IPS DF 6.9 (cell line): ENCODE data around the gene CDKL4.
"Not testable (repeated sequence)": the region's sequence is repeated elsewhere in the genome, so short reads cannot be mapped to it uniquely, and the experiment has no call there.

Experiments
- DNase-seq: peaks from one replicate; pipeline ENCODE4 v3.0.0-alpha.2; 2013; ENCODE audit warnings: low read depth, low spot score
- H3K27ac ChIP-seq: one replicate; pipeline ENCODE4 v1.5.1; 2013; ENCODE audit warnings: low read length, control low read depth
- H3K27me3 ChIP-seq: 2 replicates; pipeline ENCODE4 v1.6.1; 2013; ENCODE audit warnings: mild to moderate bottlenecking, low read length; ENCODE audit not compliant: control insufficient read depth, insufficient read depth
- H3K36me3 ChIP-seq: 2 replicates; pipeline ENCODE4 v1.6.1; 2013; ENCODE audit warnings: low read length; ENCODE audit not compliant: control insufficient read depth, insufficient read depth
- H3K4me1 ChIP-seq: 2 replicates; pipeline ENCODE4 v1.6.1; 2013; ENCODE audit warnings: low read length; ENCODE audit not compliant: control insufficient read depth, insufficient read depth
- H3K4me3 ChIP-seq: 2 replicates; pipeline ENCODE4 v1.5.1; 2013; ENCODE audit warnings: mild to moderate bottlenecking, low read length
- H3K9me3 ChIP-seq: 2 replicates; pipeline ENCODE4 v1.6.1; 2013; ENCODE audit warnings: low read length, inconsistent platforms; ENCODE audit not compliant: control insufficient read depth, insufficient read depth
- WGBS: extraction: QIAGEN DNeasy Blood & Tissue Kit; methylation state at CpG from one replicate; pipeline ENCODE4 v1.1.7; 2013; ENCODE audit warnings: mixed read lengths, missing lambda C conversion rate; ENCODE audit not compliant: insufficient read length, insufficient coverage; 5-methylcytosine and 5-hydroxymethylcytosine counted together

The CDKL4 gene

DNA sequence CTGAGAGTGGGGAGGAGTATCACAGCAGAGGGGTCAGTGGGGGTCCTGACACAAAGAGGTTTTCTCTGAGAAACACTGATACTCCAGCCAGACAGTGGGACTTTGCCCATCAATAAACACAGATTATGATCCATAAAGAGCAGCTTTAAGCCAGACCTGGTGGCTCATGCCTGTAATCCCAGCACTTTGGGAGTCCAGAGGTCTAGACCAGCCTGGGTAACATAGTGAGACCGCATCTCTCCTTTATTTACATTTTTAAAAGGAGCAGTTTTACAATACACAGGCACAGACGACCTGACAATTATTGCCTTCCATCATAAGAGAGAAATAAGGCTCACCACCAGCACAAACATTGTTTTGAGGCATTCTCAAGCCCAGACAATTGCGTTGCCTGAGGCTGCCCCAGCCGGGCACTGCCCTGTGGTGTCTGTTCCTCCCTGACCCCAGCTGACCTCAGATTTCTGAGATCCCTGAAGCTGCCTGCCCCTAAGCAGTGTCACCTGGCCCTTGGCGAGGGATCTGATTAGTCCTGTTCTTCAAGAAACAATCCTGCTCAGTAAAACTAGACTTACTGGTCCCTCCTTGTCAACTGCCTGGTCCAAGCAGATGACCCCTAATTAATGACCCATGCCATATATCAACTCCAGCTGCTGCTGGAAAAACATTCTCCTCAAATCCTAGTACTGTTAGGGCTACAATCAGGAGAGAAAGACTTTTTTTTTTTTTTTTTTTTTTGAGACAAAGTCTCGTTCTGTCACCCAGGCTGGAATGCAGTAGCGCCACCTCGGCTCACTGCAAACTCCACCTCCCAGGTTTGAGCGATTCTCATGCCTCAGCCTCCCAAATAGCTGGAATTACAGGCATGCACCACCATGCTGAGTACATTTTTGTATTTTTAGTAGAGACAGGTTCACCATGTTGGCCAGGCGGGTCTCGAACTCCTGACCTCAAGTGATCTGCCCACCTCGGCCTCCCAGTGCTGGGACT lies 63.5 kb downstream of the CDKL4 start:
- no peaks in the 10 kb centered on the region for H3K36me3 ChIP-seq
- no CpG with 5 or more reads among the region's 12 CpGs for WGBS
- no peak overlapping the region for H3K4me3 ChIP-seq

DNA sequence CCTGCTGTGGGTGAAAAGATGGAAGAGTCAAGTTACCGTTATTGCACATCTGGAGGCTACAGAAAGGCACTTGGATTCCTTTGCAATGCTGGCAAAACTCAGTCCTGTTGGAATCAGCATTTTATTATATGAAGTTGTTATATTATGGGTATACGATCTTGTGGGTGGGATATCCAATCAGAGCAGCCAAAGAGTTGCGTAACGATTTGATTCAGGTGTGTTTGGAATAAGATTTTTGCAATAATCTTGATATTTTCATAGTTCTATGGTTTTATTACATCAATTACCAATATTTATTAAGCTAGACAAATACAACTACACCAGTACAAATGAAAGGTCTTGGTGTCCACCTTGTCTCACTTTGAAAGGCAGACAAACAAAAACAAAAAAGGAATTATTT lies 65.0 kb downstream of the CDKL4 start:
- Histone ChIP-seq H3K9me3 (no peaks in the 10 kb centered on the region), H3K4me1 (no peaks in the 10 kb centered on the region), H3K36me3 (no peaks in the 10 kb centered on the region), H3K27me3 (no peaks in the 10 kb centered on the region), H3K27ac (no peak overlapping the region), H3K4me3 (no peak overlapping the region)
- DNase-seq: no peak
- WGBS: no CpG with 5 or more reads among the region's 4 CpGs

More for the DNA sequence above, 63.5 kb downstream of the CDKL4 start:
- DNase-seq: no peak
- Histone ChIP-seq H3K4me1 (no peaks in the 10 kb centered on the region), H3K27me3 (no peaks in the 10 kb centered on the region), H3K27ac (no peak overlapping the region), H3K9me3 (no peaks in the 10 kb centered on the region)

- Histone ChIP-seq H3K36me3 (no peaks in the 10 kb centered on the region), H3K9me3 (no peaks in the 10 kb centered on the region), H3K4me1 (no peaks in the 10 kb centered on the region), H3K27ac (no peak overlapping the region), H3K4me3 (no peak overlapping the region), H3K27me3 (no peaks in the 10 kb centered on the region)
- DNase-seq: no peak
- WGBS: no CpG with 5 or more reads among the region's 4 CpGs
These were observed 66.8 kb downstream of the CDKL4 start for GRCh38 chr2:39176997-39177396.

- no peaks in the 10 kb centered on the region for H3K36me3 ChIP-seq
- DNase-seq: no peak
These were observed 68.6 kb downstream of the CDKL4 start for GRCh38 chr2:39175026-39175812.

DNA sequence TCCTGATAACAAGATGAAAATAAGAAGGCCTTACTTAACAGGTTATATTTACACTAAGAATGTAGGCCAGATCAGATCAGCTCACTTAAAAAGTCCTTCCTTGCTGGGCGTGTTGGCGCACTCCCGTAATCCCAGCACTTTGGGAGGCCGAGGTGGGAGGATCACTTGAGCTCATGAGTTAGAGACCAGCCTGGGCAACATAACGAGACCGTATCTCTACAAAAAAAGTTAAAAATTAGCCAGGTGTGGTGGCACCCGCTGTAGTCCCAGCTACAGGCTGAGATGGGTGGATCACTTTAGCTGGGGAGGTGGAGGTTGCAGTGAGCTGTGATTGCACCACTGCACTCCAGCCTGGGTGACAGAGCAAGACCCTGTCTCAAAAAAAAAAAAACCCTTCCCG lies 69.7 kb downstream of the CDKL4 start:
- no CpG with 5 or more reads among the region's 8 CpGs for WGBS

More at GRCh38 chr2:39175026-39175812, 68.6 kb downstream of the CDKL4 start:
- H3K4me1 ChIP-seq: no peaks in the 10 kb centered on the region
- H3K4me3 ChIP-seq: no peak overlapping the region
- H3K27me3 ChIP-seq: no peaks in the 10 kb centered on the region
- H3K9me3 ChIP-seq: no peaks in the 10 kb centered on the region
- WGBS: no CpG with 5 or more reads among the region's 5 CpGs
- no peak overlapping the region for H3K27ac ChIP-seq

DNA sequence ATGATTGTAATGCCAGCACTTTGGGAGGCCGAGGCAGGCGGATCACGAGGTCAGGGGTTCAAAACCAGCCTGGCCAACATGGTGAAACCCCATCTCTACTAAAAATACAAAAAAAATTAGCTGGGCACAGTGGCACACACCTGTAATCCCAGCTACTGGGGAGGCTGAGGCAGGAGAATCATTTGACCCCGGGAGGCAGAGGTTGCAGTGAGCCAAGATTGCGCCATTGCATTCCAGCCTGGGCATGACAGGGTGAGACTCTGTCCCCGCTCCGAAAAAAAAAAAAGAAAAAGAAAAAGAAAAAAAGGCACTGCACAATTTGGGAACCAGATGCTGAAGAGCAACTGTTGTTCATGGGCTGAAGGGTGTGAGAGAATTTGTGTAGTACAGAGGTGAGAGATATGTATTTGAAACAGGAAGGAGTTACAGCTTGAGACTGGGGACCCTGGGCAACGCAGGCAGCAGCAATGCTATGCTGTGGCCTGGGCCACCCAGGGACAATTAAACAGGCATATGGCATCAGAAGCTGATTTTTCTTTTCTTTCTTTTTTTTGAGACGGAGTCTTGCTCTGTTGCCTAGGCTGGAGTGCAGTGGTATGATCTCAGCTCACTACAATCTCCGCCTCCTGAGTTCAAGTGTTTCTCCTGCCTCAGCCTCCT lies 71.6 kb downstream of the CDKL4 start:
- not testable (repeated sequence) for H3K36me3 ChIP-seq, DNase-seq, H3K27me3 ChIP-seq, H3K9me3 ChIP-seq, H3K4me1 ChIP-seq, H3K4me3 ChIP-seq, H3K27ac ChIP-seq
- no CpG with 5 or more reads among the region's 10 CpGs for WGBS

More for the DNA sequence above, 69.7 kb downstream of the CDKL4 start:
- H3K4me3 ChIP-seq: no peak overlapping the region
- H3K4me1 ChIP-seq: no peaks in the 10 kb centered on the region
- DNase-seq: no peak
- no peaks in the 10 kb centered on the region for H3K27me3 ChIP-seq
- no peaks in the 10 kb centered on the region for H3K9me3 ChIP-seq
- no peak overlapping the region for H3K27ac ChIP-seq
- H3K36me3 ChIP-seq: no peaks in the 10 kb centered on the region

GRCh38 chr2:39171621-39172020 lies 72.1 kb downstream of the CDKL4 start:
- no peaks in the 10 kb centered on the region for H3K27me3 ChIP-seq
- WGBS: no CpG with 5 or more reads among the region's 7 CpGs
- DNase-seq: no peak
- H3K36me3 ChIP-seq: no peaks in the 10 kb centered on the region
- no peak overlapping the region for H3K27ac ChIP-seq
- H3K4me3 ChIP-seq: no peak overlapping the region
- no peaks in the 10 kb centered on the region for H3K4me1 ChIP-seq
- H3K9me3 ChIP-seq: no peaks in the 10 kb centered on the region

- DNase-seq: no peak
- WGBS: no CpG with 5 or more reads among the region's 4 CpGs
- no peaks in the 10 kb centered on the region for H3K9me3 ChIP-seq
These were observed 79.7 kb downstream of the CDKL4 start for GRCh38 chr2:39164089-39164488.

DNA sequence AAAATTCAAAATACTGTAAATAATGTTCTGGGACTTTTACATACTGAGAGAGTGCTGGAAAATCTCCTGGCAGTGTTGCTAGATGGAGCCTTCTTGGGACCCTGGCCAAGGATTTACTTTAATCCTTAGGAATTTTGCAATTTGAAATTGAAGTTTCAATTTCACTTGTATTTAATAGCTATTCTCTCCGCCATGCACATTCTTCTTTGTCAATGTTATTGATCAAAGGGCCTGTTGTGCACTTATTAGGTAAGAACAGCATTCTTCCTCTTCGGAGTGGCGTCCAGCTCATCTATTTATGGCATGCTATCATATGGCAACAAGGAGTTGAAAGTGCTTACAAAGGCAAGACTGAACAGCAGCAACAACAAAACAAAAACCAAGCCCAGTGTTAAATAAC lies 82.8 kb downstream of the CDKL4 start:
- H3K4me3 ChIP-seq: no peak overlapping the region
- DNase-seq: no peak
- H3K27ac ChIP-seq: no peak overlapping the region
- H3K9me3 ChIP-seq: no peaks in the 10 kb centered on the region
- H3K27me3 ChIP-seq: no peaks in the 10 kb centered on the region
- no peaks in the 10 kb centered on the region for H3K36me3 ChIP-seq
- H3K4me1 ChIP-seq: no peaks in the 10 kb centered on the region
- no CpG with 5 or more reads among the region's 3 CpGs for WGBS

More at GRCh38 chr2:39164089-39164488, 79.7 kb downstream of the CDKL4 start:
- no peaks in the 10 kb centered on the region for H3K36me3 ChIP-seq
- no peak overlapping the region for H3K27ac ChIP-seq
- H3K4me1 ChIP-seq: no peaks in the 10 kb centered on the region
- no peak overlapping the region for H3K4me3 ChIP-seq
- H3K27me3 ChIP-seq: no peaks in the 10 kb centered on the region

DNA sequence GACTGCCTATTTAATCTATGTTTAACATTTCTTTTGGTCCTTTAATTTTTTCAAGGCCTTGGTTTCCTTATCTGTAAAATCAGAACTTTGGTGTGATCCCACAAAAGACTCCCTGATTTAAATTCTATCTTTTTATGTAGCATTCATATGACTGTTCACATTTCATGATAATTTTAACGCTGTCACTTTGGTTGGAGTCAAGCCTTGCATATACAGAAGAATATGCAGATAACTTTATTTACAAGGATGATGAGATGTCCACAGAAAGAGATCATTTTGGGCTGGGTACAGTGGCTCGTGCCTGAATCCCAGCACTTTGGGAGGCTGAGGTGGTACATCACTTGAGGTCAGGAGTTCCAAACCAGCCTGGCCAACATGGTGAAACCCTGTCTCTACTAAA lies 84.5 kb downstream of the CDKL4 start:
- no peaks in the 10 kb centered on the region for H3K27me3 ChIP-seq
- WGBS: no CpG with 5 or more reads among the region's 2 CpGs
- no peak overlapping the region for H3K4me3 ChIP-seq
- no peaks in the 10 kb centered on the region for H3K4me1 ChIP-seq
- H3K9me3 ChIP-seq: no peaks in the 10 kb centered on the region
- H3K27ac ChIP-seq: no peak overlapping the region
- no peaks in the 10 kb centered on the region for H3K36me3 ChIP-seq
- no peak for DNase-seq
